ENCODE results near the gene C12orf56. TPM values are rescaled to one million over a fixed set of nuclear protein-coding genes. Genes with fewer than 3 reads are reported as not detected.
"Not testable (repeated sequence)": the region's sequence is repeated elsewhere in the genome, so short reads cannot be mapped to it uniquely, and the experiment has no call there.

Gene C12orf56
- total RNA-seq, 1 donor from 2014 or later = 0.10 TPM

- H3K4me1 Mint-ChIP-seq (ENCODE audit: low read depth) = peaks cover 9% of the 10 kb centered on the region
- H3K27me3 Mint-ChIP-seq (ENCODE audit: low read depth) = no peaks in the 10 kb centered on the region
- no peak for DNase-seq (ENCODE audit: low spot score)
- H3K27ac Mint-ChIP-seq (ENCODE audit: unreplicated experiment) = peak overlapping the region; percentile 60
- H3K4me3 Mint-ChIP-seq (ENCODE audit: unreplicated experiment) = no peak overlapping the region
- TF ChIP-seq, protein P1, sequence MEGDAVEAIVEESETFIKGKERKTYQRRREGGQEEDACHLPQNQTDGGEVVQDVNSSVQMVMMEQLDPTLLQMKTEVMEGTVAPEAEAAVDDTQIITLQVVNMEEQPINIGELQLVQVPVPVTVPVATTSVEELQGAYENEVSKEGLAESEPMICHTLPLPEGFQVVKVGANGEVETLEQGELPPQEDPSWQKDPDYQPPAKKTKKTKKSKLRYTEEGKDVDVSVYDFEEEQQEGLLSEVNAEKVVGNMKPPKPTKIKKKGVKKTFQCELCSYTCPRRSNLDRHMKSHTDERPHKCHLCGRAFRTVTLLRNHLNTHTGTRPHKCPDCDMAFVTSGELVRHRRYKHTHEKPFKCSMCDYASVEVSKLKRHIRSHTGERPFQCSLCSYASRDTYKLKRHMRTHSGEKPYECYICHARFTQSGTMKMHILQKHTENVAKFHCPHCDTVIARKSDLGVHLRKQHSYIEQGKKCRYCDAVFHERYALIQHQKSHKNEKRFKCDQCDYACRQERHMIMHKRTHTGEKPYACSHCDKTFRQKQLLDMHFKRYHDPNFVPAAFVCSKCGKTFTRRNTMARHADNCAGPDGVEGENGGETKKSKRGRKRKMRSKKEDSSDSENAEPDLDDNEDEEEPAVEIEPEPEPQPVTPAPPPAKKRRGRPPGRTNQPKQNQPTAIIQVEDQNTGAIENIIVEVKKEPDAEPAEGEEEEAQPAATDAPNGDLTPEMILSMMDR (IDR thresholded peaks at IDR 0.05) = no peak
- no peaks in the 10 kb centered on the region for H3K9me3 Mint-ChIP-seq (ENCODE audit: low read depth)
- H3K36me3 Mint-ChIP-seq (ENCODE audit: low read depth) = no peaks in the 10 kb centered on the region
Observed at GRCh38 chr12:64323476-64324225, 66.9 kb downstream of the C12orf56 start.

- no peak overlapping the region for H3K27ac Mint-ChIP-seq (ENCODE audit: unreplicated experiment)
- TF ChIP-seq, protein P1 (IDR thresholded peaks at IDR 0.05) = no peak
- H3K9me3 Mint-ChIP-seq (ENCODE audit: low read depth) = no peaks in the 10 kb centered on the region
- no peak overlapping the region for H3K4me3 Mint-ChIP-seq (ENCODE audit: unreplicated experiment)
- H3K4me1 Mint-ChIP-seq (ENCODE audit: low read depth) = peaks cover 14% of the 10 kb centered on the region
- DNase-seq (ENCODE audit: low spot score) = no peak
- H3K36me3 Mint-ChIP-seq (ENCODE audit: low read depth) = no peaks in the 10 kb centered on the region
- H3K27me3 Mint-ChIP-seq (ENCODE audit: low read depth) = no peaks in the 10 kb centered on the region
Observed at GRCh38 chr12:64323006-64323405, 67.6 kb downstream of the C12orf56 start.

GRCh38 chr12:64320611-64321010 is 69.9 kb downstream of the C12orf56 start:
- Mint-ChIP-seq H3K9me3 (ENCODE audit: low read depth) (no peaks in the 10 kb centered on the region), H3K27ac (ENCODE audit: unreplicated experiment) (no peak overlapping the region), H3K36me3 (ENCODE audit: low read depth) (no peaks in the 10 kb centered on the region), H3K27me3 (ENCODE audit: low read depth) (no peaks in the 10 kb centered on the region), H3K4me3 (ENCODE audit: unreplicated experiment) (no peak overlapping the region), H3K4me1 (ENCODE audit: low read depth) (peaks cover 14% of the 10 kb centered on the region)
- TF ChIP-seq, protein P1 (IDR thresholded peaks at IDR 0.05) = no peak
- DNase-seq (ENCODE audit: low spot score) = no peak

DNA sequence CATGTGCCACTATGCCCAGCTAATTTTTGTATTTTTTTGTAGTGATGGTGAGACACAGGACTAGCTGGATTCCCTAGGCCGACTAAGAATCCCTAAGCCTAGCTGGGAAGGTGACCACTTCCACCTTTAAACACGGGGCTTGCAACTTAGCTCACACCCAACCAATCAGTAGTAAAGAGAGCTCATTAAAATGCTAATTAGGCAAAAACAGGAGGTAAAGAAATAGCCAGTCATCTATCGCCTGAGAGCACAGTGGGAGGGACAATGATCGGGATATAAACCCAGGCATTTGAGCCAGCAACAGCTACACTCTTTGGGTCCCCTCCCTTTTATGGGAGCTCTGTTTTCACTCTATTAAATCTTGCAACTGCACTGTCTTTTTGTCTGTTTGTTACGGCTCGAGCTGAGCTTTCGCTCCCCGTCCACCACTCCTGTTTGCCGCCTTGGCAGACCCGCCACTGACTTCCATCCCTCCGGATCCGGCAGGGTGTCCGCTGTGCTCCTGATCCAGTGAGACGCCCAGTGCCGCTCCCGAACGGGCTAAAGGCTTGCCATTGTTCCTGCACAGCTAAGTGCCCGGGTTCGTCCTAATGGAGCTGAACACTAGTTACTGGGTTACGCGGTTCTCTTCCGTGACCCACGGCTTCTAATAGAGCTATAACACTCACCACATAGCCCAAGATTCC is 70.9 kb downstream of the C12orf56 start:
- not testable (repeated sequence) for H3K36me3 Mint-ChIP-seq (ENCODE audit: low read depth); H3K27ac Mint-ChIP-seq (ENCODE audit: unreplicated experiment)
- peaks cover 14% of the 10 kb centered on the region for H3K4me1 Mint-ChIP-seq (ENCODE audit: low read depth)

GRCh38 chr12:64318605-64319004 is 72.0 kb downstream of the C12orf56 start:
- TF ChIP-seq, protein P1 (IDR thresholded peaks at IDR 0.05) = peak; percentile 59
- H3K9me3 Mint-ChIP-seq (ENCODE audit: low read depth) = no peaks in the 10 kb centered on the region
- H3K27ac Mint-ChIP-seq (ENCODE audit: unreplicated experiment) = peak overlapping the region; percentile 78
- DNase-seq (ENCODE audit: low spot score) = no peak
- peaks cover 14% of the 10 kb centered on the region for H3K4me1 Mint-ChIP-seq (ENCODE audit: low read depth)
- peak overlapping the region; percentile 20 for H3K4me3 Mint-ChIP-seq (ENCODE audit: unreplicated experiment)
- no peaks in the 10 kb centered on the region for H3K36me3 Mint-ChIP-seq (ENCODE audit: low read depth)
- no peaks in the 10 kb centered on the region for H3K27me3 Mint-ChIP-seq (ENCODE audit: low read depth)

More for the DNA sequence above, 70.9 kb downstream of the C12orf56 start:
- not testable (repeated sequence) for H3K9me3 Mint-ChIP-seq (ENCODE audit: low read depth); DNase-seq (ENCODE audit: low spot score); H3K4me3 Mint-ChIP-seq (ENCODE audit: unreplicated experiment); H3K27me3 Mint-ChIP-seq (ENCODE audit: low read depth)

Measured in chondrocyte (in vitro differentiated cells).